Suprapubic skin (tissue), 4 donors: Measurements from ENCODE around the gene RNF4. TPM values are rescaled to one million over a fixed set of nuclear protein-coding genes. Genes with fewer than 3 reads are reported as not detected.

ENCODE experiments used
- DNase-seq, 2 donors: peaks; one replicate each; pipeline ENCODE4 v3.0.0-alpha.2; 2019; ENCODE audit warnings: low spot score in 2 of 2
- H3K27ac ChIP-seq: fragments of 200-600 bp; sonication (generic); one replicate; pipeline ENCODE4 v1.5.1; 2019
- H3K27me3 ChIP-seq: fragments of 200-600 bp; sonication (generic); one replicate; pipeline ENCODE4 v1.5.1; 2019
- H3K36me3 ChIP-seq: fragments of 200-600 bp; sonication (generic); one replicate; pipeline ENCODE4 v1.5.1; 2019
- H3K4me1 ChIP-seq: fragments of 200-600 bp; sonication (generic); one replicate; pipeline ENCODE4 v1.5.1; 2019
- H3K4me3 ChIP-seq: fragments of 200-600 bp; sonication (generic); one replicate; pipeline ENCODE4 v1.5.1; 2019; ENCODE audit warnings: mild to moderate bottlenecking
- H3K9me3 ChIP-seq: fragments of 200-600 bp; sonication (generic); one replicate; pipeline ENCODE4 v1.5.1; 2019
- CTCF ChIP-seq, 2 donors: fragments of 200-600 bp in 1 of 2; fragments of 450-650 bp in 1 of 2; sonication (generic) in 1 of 2; IDR thresholded peaks; one replicate each; pipeline ENCODE4 v1.5.1; 2016 to 2019; ENCODE audit warnings: antibody characterized with exemption in 2 of 2, mild to moderate bottlenecking in 1 of 2, moderate library complexity in 1 of 2
- EP300 ChIP-seq: sonication (generic); formaldehyde crosslinking; IDR thresholded peaks from one replicate; pipeline ENCODE4 v1.6.1; 2017; ENCODE audit warnings: antibody characterized with exemption
- POLR2A ChIP-seq, 2 donors: fragments of 450-650 bp; IDR thresholded peaks; one replicate each; pipeline ENCODE4 v1.6.1; 2017; ENCODE audit warnings: antibody characterized with exemption in 2 of 2, mild to moderate bottlenecking in 2 of 2, moderate library complexity in 2 of 2
- POLR2AphosphoS5 ChIP-seq, 3 donors: sonication (generic); formaldehyde crosslinking; IDR thresholded peaks; one replicate each; pipeline ENCODE4 v1.6.1; 2017; ENCODE audit warnings: antibody characterized with exemption in 3 of 3
- WGBS: methylation state at CpG from one replicate; pipeline ENCODE4 v1.1.5; 2018; 5-methylcytosine and 5-hydroxymethylcytosine counted together
- total RNA-seq, 4 donors: library from RNA; depleted of rRNA; stranded (reverse); fragments of >200 nt; gene quantifications; one replicate each; pipeline ENCODE4 v1.1.0, GENCODE V29; 2016

Gene RNF4
- total RNA-seq, 4 donors from 2014 or later: 31.2 to 57.2 (median 44.0) TPM

GRCh38 chr4:2442175-2442993 lies 26.5 kb upstream of the RNF4 start:
- DNase-seq: no peak
- no peak overlapping the region for H3K4me3 ChIP-seq
- no peaks in the 10 kb centered on the region for H3K9me3 ChIP-seq
- no peaks in the 10 kb centered on the region for H3K27me3 ChIP-seq
- WGBS: 64% methylated on average over 10 of the region's 20 CpGs
- TF ChIP-seq EP300 (no peak), CTCF (IDR thresholded peaks at IDR 0.05) (no peak), POLR2A (IDR thresholded peaks at IDR 0.05) (no peak), POLR2AphosphoS5 (IDR thresholded peaks at IDR 0.05) (no peak)
- no peaks in the 10 kb centered on the region for H3K4me1 ChIP-seq
- H3K36me3 ChIP-seq: no peaks in the 10 kb centered on the region
- no peak overlapping the region for H3K27ac ChIP-seq

GRCh38 chr4:2443061-2443730 lies 25.7 kb upstream of the RNF4 start:
- TF ChIP-seq POLR2A (IDR thresholded peaks at IDR 0.05): no peak
- no peak for TF ChIP-seq CTCF (IDR thresholded peaks at IDR 0.05)
- no peak for TF ChIP-seq POLR2AphosphoS5 (IDR thresholded peaks at IDR 0.05)
- no peak for TF ChIP-seq EP300
- H3K27me3 ChIP-seq: no peaks in the 10 kb centered on the region
- H3K9me3 ChIP-seq: no peaks in the 10 kb centered on the region
- no peak overlapping the region for H3K4me3 ChIP-seq
- H3K36me3 ChIP-seq: no peaks in the 10 kb centered on the region
- 71% methylated on average over 6 of the region's 20 CpGs for WGBS
- no peak for DNase-seq
- H3K4me1 ChIP-seq: no peaks in the 10 kb centered on the region
- H3K27ac ChIP-seq: no peak overlapping the region

- Histone ChIP-seq H3K4me1 (no peaks in the 10 kb centered on the region), H3K9me3 (no peaks in the 10 kb centered on the region), H3K36me3 (no peaks in the 10 kb centered on the region), H3K27me3 (no peaks in the 10 kb centered on the region), H3K27ac (no peak overlapping the region), H3K4me3 (no peak overlapping the region)
- no peak for TF ChIP-seq CTCF (IDR thresholded peaks at IDR 0.05)
- TF ChIP-seq POLR2A (IDR thresholded peaks at IDR 0.05): no peak
- TF ChIP-seq EP300: no peak
- no peak for TF ChIP-seq POLR2AphosphoS5 (IDR thresholded peaks at IDR 0.05)
- WGBS: 84% methylated on average over 4 of the region's 7 CpGs
- DNase-seq: no peak
Measured at GRCh38 chr4:2443956-2444740, 24.8 kb upstream of the RNF4 start.

- no peak for DNase-seq
- 100% methylated on average over 2 of the region's 9 CpGs for WGBS
Measured at GRCh38 chr4:2445130-2445529, 23.8 kb upstream of the RNF4 start.

More at GRCh38 chr4:2445130-2445529, 23.8 kb upstream of the RNF4 start:
- Histone ChIP-seq H3K9me3 (no peaks in the 10 kb centered on the region), H3K36me3 (no peaks in the 10 kb centered on the region), H3K4me3 (no peak overlapping the region), H3K4me1 (no peaks in the 10 kb centered on the region), H3K27me3 (no peaks in the 10 kb centered on the region), H3K27ac (no peak overlapping the region)
- TF ChIP-seq POLR2A (IDR thresholded peaks at IDR 0.05) (no peak), CTCF (IDR thresholded peaks at IDR 0.05) (no peak), POLR2AphosphoS5 (IDR thresholded peaks at IDR 0.05) (no peak), EP300 (no peak)
